ENCODE measurements around the gene NSMCE4A. TPM values are rescaled to one million over a fixed set of nuclear protein-coding genes. Genes with fewer than 3 reads are reported as not detected.
"Not testable (repeated sequence)": the region's sequence is repeated elsewhere in the genome, so short reads cannot be mapped to it uniquely, and the experiment has no call there.

The NSMCE4A gene
- total RNA-seq, 1 donor from 2014 or later: 17.6 TPM

GRCh38 chr10:121927318-121927840 lies 47.6 kb downstream of the NSMCE4A start:
- Histone ChIP-seq H3K4me3 (ENCODE audit: low read depth, low read length) (peak overlapping the region; percentile 92), H3K27me3 (ENCODE audit: control insufficient read depth, insufficient read depth, low read length) (no peaks in the 10 kb centered on the region), H3K36me3 (ENCODE audit: control insufficient read depth, insufficient read depth, low read length) (no peaks in the 10 kb centered on the region)
- TF ChIP-seq, protein P1, sequence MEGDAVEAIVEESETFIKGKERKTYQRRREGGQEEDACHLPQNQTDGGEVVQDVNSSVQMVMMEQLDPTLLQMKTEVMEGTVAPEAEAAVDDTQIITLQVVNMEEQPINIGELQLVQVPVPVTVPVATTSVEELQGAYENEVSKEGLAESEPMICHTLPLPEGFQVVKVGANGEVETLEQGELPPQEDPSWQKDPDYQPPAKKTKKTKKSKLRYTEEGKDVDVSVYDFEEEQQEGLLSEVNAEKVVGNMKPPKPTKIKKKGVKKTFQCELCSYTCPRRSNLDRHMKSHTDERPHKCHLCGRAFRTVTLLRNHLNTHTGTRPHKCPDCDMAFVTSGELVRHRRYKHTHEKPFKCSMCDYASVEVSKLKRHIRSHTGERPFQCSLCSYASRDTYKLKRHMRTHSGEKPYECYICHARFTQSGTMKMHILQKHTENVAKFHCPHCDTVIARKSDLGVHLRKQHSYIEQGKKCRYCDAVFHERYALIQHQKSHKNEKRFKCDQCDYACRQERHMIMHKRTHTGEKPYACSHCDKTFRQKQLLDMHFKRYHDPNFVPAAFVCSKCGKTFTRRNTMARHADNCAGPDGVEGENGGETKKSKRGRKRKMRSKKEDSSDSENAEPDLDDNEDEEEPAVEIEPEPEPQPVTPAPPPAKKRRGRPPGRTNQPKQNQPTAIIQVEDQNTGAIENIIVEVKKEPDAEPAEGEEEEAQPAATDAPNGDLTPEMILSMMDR (IDR thresholded peaks at IDR 0.05; ENCODE audit: insufficient read depth, low read length, severe bottlenecking): no peak
- peak; percentile 64 for DNase-seq (ENCODE audit: low read depth)
- FAIRE-seq: no peak

DNA sequence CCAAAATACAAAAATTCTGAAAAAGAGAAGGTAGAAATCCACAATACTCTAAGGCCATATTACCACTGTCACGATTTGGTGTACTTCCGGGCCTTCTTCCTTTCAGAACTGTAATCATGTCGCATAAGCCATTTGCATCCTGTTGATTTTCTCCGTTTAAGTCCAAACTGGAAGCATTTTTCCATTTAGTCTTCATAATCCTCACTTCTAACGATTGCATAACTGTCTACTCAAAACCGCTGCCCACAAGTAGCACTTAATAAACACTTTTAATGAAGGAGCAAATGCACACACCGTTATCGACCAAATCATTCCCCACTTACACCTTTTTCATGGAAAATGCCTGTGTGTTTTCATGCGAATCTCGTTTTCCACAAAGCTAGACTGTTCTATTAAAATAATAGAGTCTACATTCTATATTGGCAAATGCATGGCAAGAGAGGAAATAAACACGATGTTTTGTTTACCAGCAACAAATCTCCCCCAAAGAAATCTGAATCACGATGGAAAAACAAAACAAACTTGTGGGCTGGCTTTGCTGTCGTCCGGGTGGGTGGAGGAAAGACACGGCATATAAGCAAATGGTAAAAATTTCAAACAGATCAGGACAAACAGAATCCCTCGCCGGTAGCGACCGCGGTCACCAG lies 48.2 kb downstream of the NSMCE4A start:
- H3K27me3 ChIP-seq (ENCODE audit: control insufficient read depth, insufficient read depth, low read length): no peaks in the 10 kb centered on the region
- no peak for FAIRE-seq
- H3K4me3 ChIP-seq (ENCODE audit: low read depth, low read length): peak overlapping the region; percentile 92
- no peaks in the 10 kb centered on the region for H3K36me3 ChIP-seq (ENCODE audit: control insufficient read depth, insufficient read depth, low read length)
- no peak for DNase-seq (ENCODE audit: low read depth)
- TF ChIP-seq, protein P1 (IDR thresholded peaks at IDR 0.05; ENCODE audit: insufficient read depth, low read length, severe bottlenecking): no peak

DNA sequence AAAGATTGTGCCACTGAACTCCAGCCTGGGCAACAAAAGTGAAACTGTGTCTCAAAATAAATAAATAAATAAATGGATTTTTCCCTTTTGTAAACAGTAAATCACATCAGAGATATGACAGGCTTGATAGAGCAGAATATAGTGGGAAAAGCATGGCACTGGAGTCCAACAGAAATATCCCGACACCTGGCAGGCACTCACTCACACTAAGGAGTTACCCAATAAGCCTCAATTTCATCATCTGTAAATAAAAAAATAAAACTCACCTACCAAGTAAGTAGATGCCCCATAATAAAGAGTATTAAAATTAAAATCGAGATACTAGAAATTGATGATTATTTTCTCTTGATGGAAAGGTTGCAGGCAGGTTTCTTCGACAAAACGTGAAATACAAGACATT lies 48.9 kb downstream of the NSMCE4A start:
- Histone ChIP-seq H3K27me3 (ENCODE audit: control insufficient read depth, insufficient read depth, low read length) (no peaks in the 10 kb centered on the region), H3K4me3 (ENCODE audit: low read depth, low read length) (no peak overlapping the region)

DNA sequence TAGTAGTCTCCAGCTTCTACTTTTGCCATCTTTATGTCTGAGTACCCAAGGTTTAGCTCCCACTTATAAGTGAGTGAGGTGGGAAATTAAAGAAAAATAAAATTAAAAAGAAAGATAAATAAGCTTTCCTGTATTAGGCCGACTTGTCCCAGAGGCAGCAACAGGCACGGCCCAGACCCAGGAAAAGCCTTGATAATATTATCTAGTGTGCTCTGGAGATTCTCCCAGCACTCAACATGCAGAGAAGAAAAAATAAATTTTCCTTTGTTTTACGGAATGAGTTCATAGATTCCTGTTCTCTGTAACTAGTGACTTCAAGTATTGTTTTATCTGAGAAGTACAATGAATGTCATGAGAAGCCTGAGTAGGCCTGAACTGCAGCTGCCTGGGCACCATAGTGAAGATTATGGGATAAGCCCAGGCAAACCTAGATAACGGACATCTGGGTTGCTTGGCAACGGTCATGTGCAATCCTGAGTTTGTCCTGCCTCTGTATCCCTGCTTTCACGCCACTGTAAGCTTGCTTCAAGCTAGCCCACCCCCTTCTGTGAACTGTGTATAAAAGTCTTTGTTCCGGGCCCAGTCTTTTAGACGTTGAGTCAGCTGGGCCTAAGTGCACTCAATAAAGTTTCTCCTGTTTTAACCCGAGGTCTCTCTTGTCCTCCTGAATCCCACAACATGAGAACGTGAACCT lies 53.6 kb downstream of the NSMCE4A start:
- Histone ChIP-seq H3K36me3 (ENCODE audit: control insufficient read depth, insufficient read depth, low read length) (no peaks in the 10 kb centered on the region), H3K27me3 (ENCODE audit: control insufficient read depth, insufficient read depth, low read length) (no peaks in the 10 kb centered on the region), H3K4me3 (ENCODE audit: low read depth, low read length) (no peak overlapping the region)
- FAIRE-seq (no peak), DNase-seq (ENCODE audit: low read depth) (no peak)
- TF ChIP-seq, protein P1 (IDR thresholded peaks at IDR 0.05; ENCODE audit: insufficient read depth, low read length, severe bottlenecking): no peak

More for the DNA sequence above, 48.9 kb downstream of the NSMCE4A start:
- DNase-seq (ENCODE audit: low read depth) (no peak), FAIRE-seq (no peak)
- TF ChIP-seq, protein P1 (IDR thresholded peaks at IDR 0.05; ENCODE audit: insufficient read depth, low read length, severe bottlenecking): no peak
- no peaks in the 10 kb centered on the region for H3K36me3 ChIP-seq (ENCODE audit: control insufficient read depth, insufficient read depth, low read length)

- no peaks in the 10 kb centered on the region for H3K27me3 ChIP-seq (ENCODE audit: control insufficient read depth, insufficient read depth, low read length)
- TF ChIP-seq, protein P1 (IDR thresholded peaks at IDR 0.05; ENCODE audit: insufficient read depth, low read length, severe bottlenecking): no peak
- peaks cover under 1% of the 10 kb centered on the region for H3K36me3 ChIP-seq (ENCODE audit: control insufficient read depth, insufficient read depth, low read length)
- H3K4me3 ChIP-seq (ENCODE audit: low read depth, low read length): no peak overlapping the region
- no peak for FAIRE-seq
- no peak for DNase-seq (ENCODE audit: low read depth)
Measured at GRCh38 chr10:121919666-121920065, 55.4 kb downstream of the NSMCE4A start.

GRCh38 chr10:121918800-121919199 lies 56.2 kb downstream of the NSMCE4A start:
- not testable (repeated sequence) for H3K27me3 ChIP-seq (ENCODE audit: control insufficient read depth, insufficient read depth, low read length); H3K4me3 ChIP-seq (ENCODE audit: low read depth, low read length); DNase-seq (ENCODE audit: low read depth); H3K36me3 ChIP-seq (ENCODE audit: control insufficient read depth, insufficient read depth, low read length); FAIRE-seq

All from bronchial epithelial cell (primary cell).